ENCODE results near the gene CREB3L2.

GRCh38 chr7:137996871-137997270, 5.0 kb downstream of the CREB3L2 start:
- no peak for TF ChIP-seq ZBTB2 (CRISPR knock-in tag; IDR thresholded peaks at IDR 0.05; ENCODE audit: low read depth)
- TF ChIP-seq AKNA (CRISPR knock-in tag; IDR thresholded peaks at IDR 0.05; ENCODE audit: borderline replicate concordance) = no peak
- no peak for TF ChIP-seq CTCF (CRISPR knock-in tag; IDR thresholded peaks at IDR 0.05)
- TF ChIP-seq HDAC2 (CRISPR knock-in tag; IDR thresholded peaks at IDR 0.05) = no peak
- TF ChIP-seq POLR2AphosphoS5 (IDR thresholded peaks at IDR 0.05; ENCODE audit: low read depth, low read length) = no peak
- no peak for TF ChIP-seq PATZ1 (CRISPR knock-in tag; IDR thresholded peaks at IDR 0.05)
- no peak for TF ChIP-seq ELF3 (CRISPR knock-in tag; IDR thresholded peaks at IDR 0.05)
- no peak for TF ChIP-seq GTF2F1 (IDR thresholded peaks at IDR 0.05; ENCODE audit: low read length)
- TF ChIP-seq DNMT1 (CRISPR knock-in tag; IDR thresholded peaks at IDR 0.05) = no peak
- no peak for TF ChIP-seq EP300 (IDR thresholded peaks at IDR 0.05; ENCODE audit: low read depth in 2 of 2, low read length in 2 of 2)
- TF ChIP-seq EP300 (CRISPR knock-in tag; IDR thresholded peaks at IDR 0.05; ENCODE audit: borderline replicate concordance) = no peak
- TF ChIP-seq ZNF792 (CRISPR knock-in tag; IDR thresholded peaks at IDR 0.05) = no peak
- no peak for TF ChIP-seq ZNF513 (CRISPR knock-in tag; conservative IDR thresholded peaks at IDR 0.05)
